ENCODE results near the gene TGFBRAP1.

The TGFBRAP1 gene

GRCh38 chr2:105238664-105239240, 90.8 kb downstream of the TGFBRAP1 start:
- no peak for DNase-seq (ENCODE audit: low read depth in 2 of 2)

- DNase-seq (ENCODE audit: low read depth in 2 of 2): no peak
These were observed 92.3 kb downstream of the TGFBRAP1 start for GRCh38 chr2:105237045-105237765.

GRCh38 chr2:105236060-105236424, 93.5 kb downstream of the TGFBRAP1 start:
- DNase-seq (ENCODE audit: low read depth in 2 of 2): no peak

- DNase-seq (ENCODE audit: low read depth in 2 of 2): peak; percentile 11 to 36
These were observed 94.0 kb downstream of the TGFBRAP1 start for GRCh38 chr2:105235388-105236059.

- DNase-seq (ENCODE audit: low read depth in 2 of 2): no peak
These were observed 98.3 kb downstream of the TGFBRAP1 start for GRCh38 chr2:105231232-105231619.

- no peak for DNase-seq (ENCODE audit: low read depth in 2 of 2)
These were observed 105.1 kb downstream of the TGFBRAP1 start for GRCh38 chr2:105224444-105224843.

- DNase-seq (ENCODE audit: low read depth in 2 of 2): no peak
These were observed 108.9 kb downstream of the TGFBRAP1 start for GRCh38 chr2:105220604-105221003.

GRCh38 chr2:105215586-105216192, 113.8 kb downstream of the TGFBRAP1 start:
- no peak for DNase-seq (ENCODE audit: low read depth in 2 of 2)

All from stimulated activated CD8-positive, alpha-beta memory T cell treated with anti-CD3 and anti-CD28 coated beads, Interleukin-7, amount 100 ng/mL, for 1 hour (primary cell).